ENCODE results near the gene PALD1. TPM values are rescaled to one million over a fixed set of nuclear protein-coding genes. Genes with fewer than 3 reads are reported as not detected.

The PALD1 gene
- total RNA-seq, 2 donors from 2014 or later = 4.9 to 11.7 TPM

- H3K27me3 ChIP-seq = no peaks in the 10 kb centered on the region
- DNase-seq = no peak
- H3K36me3 ChIP-seq (replicated peaks in 1 of 2; ENCODE audit: insufficient read depth in 1 of 2, low read depth in 2 of 2) = no peaks in the 10 kb centered on the region
- 71 to 75% methylated on average over 8 of the region's 8 CpGs for WGBS, 2 donors
- H3K4me1 ChIP-seq = no peaks in the 10 kb centered on the region
- H3K4me3 ChIP-seq = no peak overlapping the region
- ATAC-seq = no peak
- no peak overlapping the region for H3K27ac ChIP-seq
- no peaks in the 10 kb centered on the region for H3K9me3 ChIP-seq
- TF ChIP-seq POLR2A (IDR thresholded peaks at IDR 0.05) (no peak), CTCF (IDR thresholded peaks at IDR 0.05) (no peak)
- intact Hi-C loops (cut with DNase I) = no loop called here
These were observed 107.1 kb downstream of the PALD1 start for GRCh38 chr10:70585578-70586169.

DNA sequence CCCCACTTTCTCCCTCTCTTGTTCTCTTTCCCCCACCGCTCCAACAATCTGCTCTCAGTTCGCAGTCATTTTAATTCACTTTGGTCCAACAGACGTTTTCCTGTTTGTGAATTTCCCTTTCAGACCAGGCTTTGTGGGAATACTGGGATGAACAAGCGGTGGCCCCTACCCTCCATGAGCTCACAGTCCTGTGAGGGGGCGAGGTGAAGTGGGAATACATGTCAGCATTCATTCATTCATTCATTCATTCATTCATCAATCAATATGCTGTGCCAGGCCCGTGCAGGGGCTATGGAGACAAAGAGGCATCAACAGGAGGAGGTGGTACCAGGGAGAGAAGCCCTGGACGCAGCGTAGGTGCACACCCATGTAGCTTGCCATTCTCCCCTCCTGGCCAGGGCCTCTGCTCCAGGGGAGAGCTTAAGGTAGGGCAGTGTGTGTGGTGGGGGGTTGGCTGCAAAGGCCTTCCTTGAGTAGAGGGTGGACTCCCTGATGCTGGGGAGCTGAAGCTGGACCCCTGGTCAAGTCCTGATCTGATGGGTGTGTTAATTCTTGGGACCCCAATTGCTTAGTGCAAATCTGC lies 107.9 kb downstream of the PALD1 start:
- Histone ChIP-seq H3K27me3 (no peaks in the 10 kb centered on the region), H3K36me3 (replicated peaks in 1 of 2; ENCODE audit: insufficient read depth in 1 of 2, low read depth in 2 of 2) (no peaks in the 10 kb centered on the region), H3K4me3 (no peak overlapping the region), H3K27ac (no peak overlapping the region), H3K4me1 (no peaks in the 10 kb centered on the region), H3K9me3 (no peaks in the 10 kb centered on the region)
- no peak for DNase-seq
- no peak for ATAC-seq
- 77 to 79% methylated on average over 8 of the region's 8 CpGs for WGBS, 2 donors
- intact Hi-C loops (cut with DNase I) = no loop called here
- TF ChIP-seq CTCF (IDR thresholded peaks at IDR 0.05) = no peak
- TF ChIP-seq POLR2A (IDR thresholded peaks at IDR 0.05) = no peak

- H3K27me3 ChIP-seq = no peaks in the 10 kb centered on the region
- DNase-seq (no peak), ATAC-seq (no peak)
- 47 to 50% methylated on average over 8 of the region's 8 CpGs for WGBS, 2 donors
- H3K27ac ChIP-seq = no peak overlapping the region
- intact Hi-C loops (cut with DNase I) = no loop called here
- TF ChIP-seq CTCF (IDR thresholded peaks at IDR 0.05) (no peak), POLR2A (IDR thresholded peaks at IDR 0.05) (no peak)
- no peaks in the 10 kb centered on the region for H3K4me1 ChIP-seq
- H3K36me3 ChIP-seq (replicated peaks in 1 of 2; ENCODE audit: insufficient read depth in 1 of 2, low read depth in 2 of 2) = no peaks in the 10 kb centered on the region
- no peak overlapping the region for H3K4me3 ChIP-seq
- H3K9me3 ChIP-seq = no peaks in the 10 kb centered on the region
These were observed 108.6 kb downstream of the PALD1 start for GRCh38 chr10:70587045-70587658.

DNA sequence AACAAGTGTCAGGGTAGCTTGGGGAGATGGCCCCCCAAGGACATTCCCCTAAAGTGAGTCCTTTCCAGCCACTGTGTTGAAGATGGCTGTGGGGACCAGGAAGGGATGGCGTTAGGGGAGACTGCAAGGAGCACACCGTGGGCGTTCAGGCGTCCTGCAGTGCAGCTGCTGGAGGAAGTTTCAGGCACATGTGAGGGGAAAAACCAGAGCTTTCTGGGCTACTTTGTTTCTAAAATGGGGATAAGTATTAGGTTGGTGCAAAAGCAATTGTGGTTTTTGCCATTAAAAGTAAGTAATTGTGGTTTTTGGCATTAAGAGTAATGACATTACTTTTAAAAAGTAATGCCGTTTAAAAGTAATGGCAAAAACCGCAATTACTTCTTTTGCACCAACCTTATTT lies 109.7 kb downstream of the PALD1 start:
- no peak overlapping the region for H3K4me3 ChIP-seq
- H3K36me3 ChIP-seq (replicated peaks in 1 of 2; ENCODE audit: insufficient read depth in 1 of 2, low read depth in 2 of 2) = no peaks in the 10 kb centered on the region
- 56 to 63% methylated on average over 6 of the region's 6 CpGs for WGBS, 2 donors
- no peaks in the 10 kb centered on the region for H3K9me3 ChIP-seq
- no peak overlapping the region for H3K27ac ChIP-seq
- H3K27me3 ChIP-seq = no peaks in the 10 kb centered on the region
- DNase-seq (no peak), ATAC-seq (no peak)
- intact Hi-C loops (cut with DNase I) = no loop called here
- no peak for TF ChIP-seq POLR2A (IDR thresholded peaks at IDR 0.05)
- TF ChIP-seq CTCF (IDR thresholded peaks at IDR 0.05) = no peak
- H3K4me1 ChIP-seq = no peaks in the 10 kb centered on the region

Data from body of pancreas (tissue), 4 donors.